Measurements from ENCODE around the gene C11orf68. TPM values are rescaled to one million over a fixed set of nuclear protein-coding genes. Genes with fewer than 3 reads are reported as not detected.

Gene C11orf68
- total and polyA plus RNA-seq, 2 donors (not counting 1 experiment from before 2014, with no cell fraction given): 34.9 to 50.6 TPM

DNA sequence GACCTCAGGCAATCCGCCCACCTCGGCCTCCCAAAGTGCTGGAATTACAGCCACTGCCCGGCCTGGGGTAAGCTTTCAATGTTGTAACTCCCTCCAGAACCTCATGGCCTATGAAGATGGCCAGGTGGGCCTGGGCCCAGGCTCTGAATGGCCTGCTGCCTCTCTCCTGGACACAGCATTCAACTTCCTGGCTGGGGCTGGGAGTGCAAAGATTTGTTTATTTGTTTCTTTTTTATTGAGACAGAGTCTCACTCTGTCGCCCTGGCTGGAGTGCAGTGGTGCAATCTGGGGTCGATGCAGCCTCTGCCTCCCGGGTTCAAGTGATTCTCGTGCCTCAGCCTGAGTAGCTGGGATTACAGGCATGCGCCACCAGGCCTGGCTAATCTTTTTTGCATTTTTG, 25.9 kb upstream of the C11orf68 start:
- H3K9me3 ChIP-seq (ENCODE audit: control extremely low read depth in 1 of 3, control insufficient read depth in 2 of 3, insufficient read depth in 1 of 3, low read length in 2 of 3): no peaks in the 10 kb centered on the region
- no peak overlapping the region for H2AFZ ChIP-seq (ENCODE audit: insufficient read depth, low read depth, low read length, poor library complexity, severe bottlenecking)
- TF ChIP-seq, protein P1, sequence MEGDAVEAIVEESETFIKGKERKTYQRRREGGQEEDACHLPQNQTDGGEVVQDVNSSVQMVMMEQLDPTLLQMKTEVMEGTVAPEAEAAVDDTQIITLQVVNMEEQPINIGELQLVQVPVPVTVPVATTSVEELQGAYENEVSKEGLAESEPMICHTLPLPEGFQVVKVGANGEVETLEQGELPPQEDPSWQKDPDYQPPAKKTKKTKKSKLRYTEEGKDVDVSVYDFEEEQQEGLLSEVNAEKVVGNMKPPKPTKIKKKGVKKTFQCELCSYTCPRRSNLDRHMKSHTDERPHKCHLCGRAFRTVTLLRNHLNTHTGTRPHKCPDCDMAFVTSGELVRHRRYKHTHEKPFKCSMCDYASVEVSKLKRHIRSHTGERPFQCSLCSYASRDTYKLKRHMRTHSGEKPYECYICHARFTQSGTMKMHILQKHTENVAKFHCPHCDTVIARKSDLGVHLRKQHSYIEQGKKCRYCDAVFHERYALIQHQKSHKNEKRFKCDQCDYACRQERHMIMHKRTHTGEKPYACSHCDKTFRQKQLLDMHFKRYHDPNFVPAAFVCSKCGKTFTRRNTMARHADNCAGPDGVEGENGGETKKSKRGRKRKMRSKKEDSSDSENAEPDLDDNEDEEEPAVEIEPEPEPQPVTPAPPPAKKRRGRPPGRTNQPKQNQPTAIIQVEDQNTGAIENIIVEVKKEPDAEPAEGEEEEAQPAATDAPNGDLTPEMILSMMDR (IDR thresholded peaks at IDR 0.05): no peak
- no peak for TF ChIP-seq EZH2 (IDR thresholded peaks at IDR 0.05; ENCODE audit: borderline replicate concordance, insufficient read depth, low read depth, low read length, poor library complexity, severe bottlenecking)
- ChIA-PET POLR2A (interaction anchor here (0.6 kb wide), 1 partner anchor 57 kb away, joined by 5 read pairs; the partner anchor contains the start of gene FIBP), CTCF (no interaction called here)
- no peak overlapping the region for H3K27ac Mint-ChIP-seq
- WGBS (ENCODE audit: insufficient coverage): 89% methylated on average over 7 of the region's 8 CpGs
- H3K27ac ChIP-seq (ENCODE audit: low read length in 2 of 2): no peak overlapping the region
- H3K9ac ChIP-seq (ENCODE audit: low read length): no peak overlapping the region
- H3K4me1 Mint-ChIP-seq: peaks cover 11% of the 10 kb centered on the region
- no peak overlapping the region for H3K4me3 Mint-ChIP-seq
- no peaks in the 10 kb centered on the region for H3K79me2 ChIP-seq (ENCODE audit: control insufficient read depth, insufficient read depth, low read length)
- H3K9me3 Mint-ChIP-seq (ENCODE audit: insufficient read depth): no peaks in the 10 kb centered on the region
- ATAC-seq (ENCODE audit: low read depth): no peak
- H3K4me1 ChIP-seq (ENCODE audit: control insufficient read depth in 2 of 2, insufficient read depth in 2 of 2, low read length in 2 of 2): peaks cover 7 to 12% of the 10 kb centered on the region in 2 donors
- no peaks in the 10 kb centered on the region for H3K36me3 ChIP-seq (replicated peaks in 1 of 2; ENCODE audit: control extremely low read depth in 1 of 2, control insufficient read depth in 1 of 2, extremely low read depth in 1 of 2, insufficient read depth in 2 of 2, low read length in 1 of 2)
- no peak overlapping the region for H3K4me2 ChIP-seq (replicated peaks; ENCODE audit: low read depth, low read length, poor library complexity, severe bottlenecking)
- intact Hi-C loops (cut with micrococcal nuclease): no loop called here
- no peak for DNase-seq
- H4K20me1 ChIP-seq (ENCODE audit: control insufficient read depth, insufficient read depth, low read length, poor library complexity, severe bottlenecking): no peaks in the 10 kb centered on the region
- H3K27me3 Mint-ChIP-seq: peaks cover 4% of the 10 kb centered on the region
- no peak overlapping the region for H3K4me3 ChIP-seq (ENCODE audit: control extremely low read depth in 1 of 5, extremely low read depth in 1 of 5, insufficient read depth in 1 of 5, low read depth in 2 of 5, low read length in 4 of 5)
- H3K27me3 ChIP-seq (replicated peaks in 1 of 4; ENCODE audit: control extremely low read depth in 1 of 4, control insufficient read depth in 3 of 4, insufficient read depth in 4 of 4, low read length in 3 of 4): peaks cover 0 to 3% (median 0%) of the 10 kb centered on the region in 4 experiments

DNA sequence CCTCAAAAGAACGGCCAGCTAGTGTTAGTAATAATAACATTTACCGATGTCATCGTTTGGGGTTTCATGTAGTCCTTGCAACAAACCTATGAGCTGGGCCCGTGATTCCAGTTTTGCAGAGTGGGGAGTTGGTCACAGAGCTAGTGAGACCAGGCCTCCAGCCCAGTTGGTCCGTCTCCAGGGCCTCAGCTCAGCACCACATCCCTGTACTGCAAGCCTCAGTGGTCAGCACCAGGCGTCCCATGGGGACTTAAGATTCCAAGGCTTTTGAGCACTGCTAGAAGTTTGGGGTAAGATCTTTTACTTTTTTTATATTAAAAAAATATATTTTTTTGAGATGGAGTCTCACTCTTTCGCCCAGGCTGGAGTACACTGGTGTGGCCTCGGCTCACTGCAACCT, 25.3 kb upstream of the C11orf68 start:
- Histone ChIP-seq H3K4me2 (replicated peaks; ENCODE audit: low read depth, low read length, poor library complexity, severe bottlenecking) (no peak overlapping the region), H3K27me3 (replicated peaks in 1 of 4; ENCODE audit: control extremely low read depth in 1 of 4, control insufficient read depth in 3 of 4, insufficient read depth in 4 of 4, low read length in 3 of 4) (peaks cover 0 to 3% (median 0%) of the 10 kb centered on the region in 4 experiments), H3K27ac (ENCODE audit: low read length in 2 of 2) (no peak overlapping the region), H3K9me3 (ENCODE audit: control extremely low read depth in 1 of 3, control insufficient read depth in 2 of 3, insufficient read depth in 1 of 3, low read length in 2 of 3) (no peaks in the 10 kb centered on the region), H3K36me3 (replicated peaks in 1 of 2; ENCODE audit: control extremely low read depth in 1 of 2, control insufficient read depth in 1 of 2, extremely low read depth in 1 of 2, insufficient read depth in 2 of 2, low read length in 1 of 2) (no peaks in the 10 kb centered on the region), H4K20me1 (ENCODE audit: control insufficient read depth, insufficient read depth, low read length, poor library complexity, severe bottlenecking) (no peaks in the 10 kb centered on the region), H3K4me1 (ENCODE audit: control insufficient read depth in 2 of 2, insufficient read depth in 2 of 2, low read length in 2 of 2) (peaks cover 7 to 12% of the 10 kb centered on the region in 2 donors), H3K4me3 (ENCODE audit: control extremely low read depth in 1 of 5, extremely low read depth in 1 of 5, insufficient read depth in 1 of 5, low read depth in 2 of 5, low read length in 4 of 5) (no peak overlapping the region), H3K9ac (ENCODE audit: low read length) (no peak overlapping the region), H2AFZ (ENCODE audit: insufficient read depth, low read depth, low read length, poor library complexity, severe bottlenecking) (no peak overlapping the region), H3K79me2 (ENCODE audit: control insufficient read depth, insufficient read depth, low read length) (no peaks in the 10 kb centered on the region)
- Mint-ChIP-seq H3K9me3 (ENCODE audit: insufficient read depth) (no peaks in the 10 kb centered on the region), H3K27me3 (peaks cover 4% of the 10 kb centered on the region), H3K4me1 (peaks cover 11% of the 10 kb centered on the region), H3K4me3 (no peak overlapping the region), H3K27ac (no peak overlapping the region)
- no peak for DNase-seq
- ATAC-seq (ENCODE audit: low read depth): no peak
- 90% methylated on average over 5 of the region's 8 CpGs for WGBS (ENCODE audit: insufficient coverage)
- ChIA-PET CTCF (no interaction called here), POLR2A (interaction anchor here (0.6 kb wide), 1 partner anchor 56 kb away, joined by 5 read pairs; the partner anchor contains the start of gene FIBP)
- TF ChIP-seq, protein P1 (IDR thresholded peaks at IDR 0.05): no peak
- TF ChIP-seq EZH2 (IDR thresholded peaks at IDR 0.05; ENCODE audit: borderline replicate concordance, insufficient read depth, low read depth, low read length, poor library complexity, severe bottlenecking): no peak
- intact Hi-C loops (cut with micrococcal nuclease): no loop called here
